GM23338 (cell line): ENCODE data around the gene TRIM72. TPM values are rescaled to one million over a fixed set of nuclear protein-coding genes. Genes with fewer than 3 reads are reported as not detected.

Experiments
- ATAC-seq: fragments of 200-7000 bp; cut with Tn5 transposase; 3 replicates; pipeline ENCODE4 v1.9.1; 2020
- DNase-seq: peaks from one replicate; pipeline ENCODE4 v3.0.0-alpha.2; 2015; ENCODE audit warnings: low spot score
- H2AFZ ChIP-seq: fragments of 200-600 bp; sonication (generic); 2 replicates; pipeline ENCODE4 v1.8.0; 2016; ENCODE audit warnings: antibody characterized with exemption, mild to moderate bottlenecking, moderate library complexity
- H3F3A ChIP-seq: fragments of 200-600 bp; sonication (generic); replicated peaks from 2 replicates; pipeline ENCODE4 v1.8.0; 2017; ENCODE audit warnings: antibody characterized with exemption, mixed run types, low read depth
- H3K27ac ChIP-seq: fragments of 200-600 bp; sonication (generic); 2 replicates; pipeline ENCODE4 v1.6.1; 2016; ENCODE audit warnings: low read depth
- H3K27me3 ChIP-seq: fragments of 200-600 bp; sonication (generic); 2 replicates; pipeline ENCODE4 v1.8.0; 2016; ENCODE audit warnings: mild to moderate bottlenecking, mixed run types, moderate library complexity; ENCODE audit not compliant: insufficient read depth
- H3K36me3 ChIP-seq: fragments of 200-600 bp; sonication (generic); 2 replicates; pipeline ENCODE4 v1.8.0; 2016; ENCODE audit warnings: mild to moderate bottlenecking; ENCODE audit not compliant: insufficient read depth
- H3K4me1 ChIP-seq: fragments of 200-600 bp; sonication (generic); 2 replicates; pipeline ENCODE4 v1.8.0; 2016; ENCODE audit warnings: mild to moderate bottlenecking, moderate library complexity; ENCODE audit not compliant: insufficient read depth
- H3K4me2 ChIP-seq: fragments of 200-600 bp; sonication (generic); 2 replicates; pipeline ENCODE4 v1.7.1; 2017; ENCODE audit warnings: mixed run types
- H3K4me3 ChIP-seq: fragments of 200-600 bp; sonication (generic); 2 replicates; pipeline ENCODE4 v1.6.1; 2016; ENCODE audit warnings: mixed run types
- H3K79me2 ChIP-seq: fragments of 200-600 bp; sonication (generic); replicated peaks from 2 replicates; pipeline ENCODE4 v1.8.0; 2017; ENCODE audit warnings: mild to moderate bottlenecking; ENCODE audit not compliant: insufficient read depth
- H3K9me2 ChIP-seq: fragments of 200-600 bp; sonication (generic); 2 replicates; pipeline ENCODE4 v1.8.0; 2017; ENCODE audit not compliant: insufficient read depth
- H4K20me1 ChIP-seq: fragments of 200-600 bp; sonication (generic); replicated peaks from 2 replicates; pipeline ENCODE4 v1.8.0; 2017; ENCODE audit warnings: mild to moderate bottlenecking; ENCODE audit not compliant: insufficient read depth
- H3K27ac Mint-ChIP-seq: 2 replicates; pipeline ENCODE4 v1.8.0; 2020; ENCODE audit warnings: inconsistent platforms, mild to moderate bottlenecking, moderate library complexity, mixed read lengths
- H3K27me3 Mint-ChIP-seq: 3 replicates; pipeline ENCODE4 v1.8.0; 2022; ENCODE audit warnings: low read depth, mild to moderate bottlenecking, moderate library complexity, mixed read lengths, inconsistent platforms; ENCODE audit not compliant: insufficient read depth, poor library complexity
- H3K36me3 Mint-ChIP-seq: 3 replicates; pipeline ENCODE4 v1.8.0; 2021; ENCODE audit warnings: low read depth, mild to moderate bottlenecking, inconsistent platforms, moderate library complexity, mixed read lengths
- H3K4me1 Mint-ChIP-seq: 3 replicates; pipeline ENCODE4 v1.8.0; 2020; ENCODE audit warnings: mild to moderate bottlenecking, inconsistent platforms, mixed read lengths
- H3K4me3 Mint-ChIP-seq: 3 replicates; pipeline ENCODE4 v1.8.0; 2021; ENCODE audit warnings: moderate library complexity, mild to moderate bottlenecking, inconsistent platforms, mixed read lengths
- H3K9me3 Mint-ChIP-seq: 3 replicates; pipeline ENCODE4 v1.8.0; 2020; ENCODE audit warnings: moderate library complexity, mild to moderate bottlenecking, inconsistent platforms, mixed read lengths
- EZH2 ChIP-seq: fragments of 200-600 bp; sonication (generic); IDR thresholded peaks from one replicate; pipeline ENCODE4 v1.8.0; 2017; ENCODE audit warnings: antibody characterized with exemption, mild to moderate bottlenecking, low read depth; ENCODE audit not compliant: unreplicated experiment
- ZNF331 ChIP-seq: fragments of 250-450 bp; sonication (Bioruptor Pico); IDR thresholded peaks from 2 replicates; pipeline ENCODE4 v1.5.0; 2020; ENCODE audit warnings: low read depth, mild to moderate bottlenecking, moderate library complexity
- polyA plus RNA-seq: library from polyadenylated mRNA; unstranded; fragments of >200 nt; fragmentation: Nextera tagmentation; extraction: Ambion mirVana; gene quantifications from 2 replicates; pipeline ENCODE4 v1.2.1, GENCODE V29; 2016
- total RNA-seq: library from RNA; depleted of rRNA; stranded (reverse); fragments of >200 nt; shearing (Covaris generic); gene quantifications from 2 replicates; pipeline ENCODE4 v1.2.3, GENCODE V29; 2014
- TF ChIP-seq, protein P1 (sequence below): IDR thresholded peaks from 2 replicates; pipeline ENCODE4 v1.6.1; 2016; ENCODE audit warnings: antibody characterized with exemption
- TF ChIP-seq, protein P2 (sequence below): fragments of 250-450 bp; sonication (Bioruptor Pico); IDR thresholded peaks from 2 replicates; pipeline ENCODE4 v1.5.0; 2020; ENCODE audit warnings: mild to moderate bottlenecking, moderate library complexity

Gene TRIM72
- total and polyA plus RNA-seq, 2 experiments from 2014 or later, result 0.81 to 1.3 TPM

DNA sequence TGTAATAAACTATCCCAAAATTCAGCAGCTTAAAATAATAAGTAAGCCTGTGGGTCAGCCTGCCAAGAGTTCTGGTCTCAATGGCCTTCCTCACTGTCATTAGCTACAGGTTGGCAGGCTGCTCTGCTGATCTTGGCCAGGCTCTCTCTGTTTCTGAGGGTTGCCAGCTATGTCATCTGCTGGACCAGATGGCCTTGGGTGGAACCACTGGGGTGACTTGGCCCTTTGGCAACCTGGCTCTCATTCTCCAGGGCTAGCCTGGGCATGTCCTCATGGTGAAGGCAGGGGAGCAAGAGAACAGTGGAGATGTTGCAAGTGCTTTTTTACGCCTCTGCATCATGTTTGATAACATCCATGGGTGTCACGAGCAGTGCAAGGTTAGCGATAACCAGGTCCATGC lies 59.8 kb downstream of the TRIM72 start:
- no peaks in the 10 kb centered on the region for H3K9me3 Mint-ChIP-seq
- peaks cover 11% of the 10 kb centered on the region for H3K27me3 Mint-ChIP-seq
- Histone ChIP-seq H3K27me3 (no peaks in the 10 kb centered on the region), H3K36me3 (no peaks in the 10 kb centered on the region), H3K4me1 (no peaks in the 10 kb centered on the region), H3F3A (no peaks in the 10 kb centered on the region), H4K20me1 (no peaks in the 10 kb centered on the region), H3K9me2 (0 out of 2 replicates have a peak, but pooled peaks cover 3% of the 10 kb centered on the region), H3K27ac (no peak overlapping the region), H3K79me2 (no peaks in the 10 kb centered on the region), H3K4me2 (no peak overlapping the region), H2AFZ (peak overlapping the region; percentile 91), H3K4me3 (no peak overlapping the region)
- no peak overlapping the region for H3K27ac Mint-ChIP-seq
- DNase-seq, result no peak
- peaks cover 10% of the 10 kb centered on the region for H3K4me1 Mint-ChIP-seq
- no peak overlapping the region for H3K4me3 Mint-ChIP-seq
- ATAC-seq, result no peak
- H3K36me3 Mint-ChIP-seq, result no peaks in the 10 kb centered on the region
- TF ChIP-seq, protein P1, sequence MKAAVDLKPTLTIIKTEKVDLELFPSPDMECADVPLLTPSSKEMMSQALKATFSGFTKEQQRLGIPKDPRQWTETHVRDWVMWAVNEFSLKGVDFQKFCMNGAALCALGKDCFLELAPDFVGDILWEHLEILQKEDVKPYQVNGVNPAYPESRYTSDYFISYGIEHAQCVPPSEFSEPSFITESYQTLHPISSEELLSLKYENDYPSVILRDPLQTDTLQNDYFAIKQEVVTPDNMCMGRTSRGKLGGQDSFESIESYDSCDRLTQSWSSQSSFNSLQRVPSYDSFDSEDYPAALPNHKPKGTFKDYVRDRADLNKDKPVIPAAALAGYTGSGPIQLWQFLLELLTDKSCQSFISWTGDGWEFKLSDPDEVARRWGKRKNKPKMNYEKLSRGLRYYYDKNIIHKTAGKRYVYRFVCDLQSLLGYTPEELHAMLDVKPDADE, result no peak
- TF ChIP-seq EZH2, result no peak
- TF ChIP-seq, protein P2, sequence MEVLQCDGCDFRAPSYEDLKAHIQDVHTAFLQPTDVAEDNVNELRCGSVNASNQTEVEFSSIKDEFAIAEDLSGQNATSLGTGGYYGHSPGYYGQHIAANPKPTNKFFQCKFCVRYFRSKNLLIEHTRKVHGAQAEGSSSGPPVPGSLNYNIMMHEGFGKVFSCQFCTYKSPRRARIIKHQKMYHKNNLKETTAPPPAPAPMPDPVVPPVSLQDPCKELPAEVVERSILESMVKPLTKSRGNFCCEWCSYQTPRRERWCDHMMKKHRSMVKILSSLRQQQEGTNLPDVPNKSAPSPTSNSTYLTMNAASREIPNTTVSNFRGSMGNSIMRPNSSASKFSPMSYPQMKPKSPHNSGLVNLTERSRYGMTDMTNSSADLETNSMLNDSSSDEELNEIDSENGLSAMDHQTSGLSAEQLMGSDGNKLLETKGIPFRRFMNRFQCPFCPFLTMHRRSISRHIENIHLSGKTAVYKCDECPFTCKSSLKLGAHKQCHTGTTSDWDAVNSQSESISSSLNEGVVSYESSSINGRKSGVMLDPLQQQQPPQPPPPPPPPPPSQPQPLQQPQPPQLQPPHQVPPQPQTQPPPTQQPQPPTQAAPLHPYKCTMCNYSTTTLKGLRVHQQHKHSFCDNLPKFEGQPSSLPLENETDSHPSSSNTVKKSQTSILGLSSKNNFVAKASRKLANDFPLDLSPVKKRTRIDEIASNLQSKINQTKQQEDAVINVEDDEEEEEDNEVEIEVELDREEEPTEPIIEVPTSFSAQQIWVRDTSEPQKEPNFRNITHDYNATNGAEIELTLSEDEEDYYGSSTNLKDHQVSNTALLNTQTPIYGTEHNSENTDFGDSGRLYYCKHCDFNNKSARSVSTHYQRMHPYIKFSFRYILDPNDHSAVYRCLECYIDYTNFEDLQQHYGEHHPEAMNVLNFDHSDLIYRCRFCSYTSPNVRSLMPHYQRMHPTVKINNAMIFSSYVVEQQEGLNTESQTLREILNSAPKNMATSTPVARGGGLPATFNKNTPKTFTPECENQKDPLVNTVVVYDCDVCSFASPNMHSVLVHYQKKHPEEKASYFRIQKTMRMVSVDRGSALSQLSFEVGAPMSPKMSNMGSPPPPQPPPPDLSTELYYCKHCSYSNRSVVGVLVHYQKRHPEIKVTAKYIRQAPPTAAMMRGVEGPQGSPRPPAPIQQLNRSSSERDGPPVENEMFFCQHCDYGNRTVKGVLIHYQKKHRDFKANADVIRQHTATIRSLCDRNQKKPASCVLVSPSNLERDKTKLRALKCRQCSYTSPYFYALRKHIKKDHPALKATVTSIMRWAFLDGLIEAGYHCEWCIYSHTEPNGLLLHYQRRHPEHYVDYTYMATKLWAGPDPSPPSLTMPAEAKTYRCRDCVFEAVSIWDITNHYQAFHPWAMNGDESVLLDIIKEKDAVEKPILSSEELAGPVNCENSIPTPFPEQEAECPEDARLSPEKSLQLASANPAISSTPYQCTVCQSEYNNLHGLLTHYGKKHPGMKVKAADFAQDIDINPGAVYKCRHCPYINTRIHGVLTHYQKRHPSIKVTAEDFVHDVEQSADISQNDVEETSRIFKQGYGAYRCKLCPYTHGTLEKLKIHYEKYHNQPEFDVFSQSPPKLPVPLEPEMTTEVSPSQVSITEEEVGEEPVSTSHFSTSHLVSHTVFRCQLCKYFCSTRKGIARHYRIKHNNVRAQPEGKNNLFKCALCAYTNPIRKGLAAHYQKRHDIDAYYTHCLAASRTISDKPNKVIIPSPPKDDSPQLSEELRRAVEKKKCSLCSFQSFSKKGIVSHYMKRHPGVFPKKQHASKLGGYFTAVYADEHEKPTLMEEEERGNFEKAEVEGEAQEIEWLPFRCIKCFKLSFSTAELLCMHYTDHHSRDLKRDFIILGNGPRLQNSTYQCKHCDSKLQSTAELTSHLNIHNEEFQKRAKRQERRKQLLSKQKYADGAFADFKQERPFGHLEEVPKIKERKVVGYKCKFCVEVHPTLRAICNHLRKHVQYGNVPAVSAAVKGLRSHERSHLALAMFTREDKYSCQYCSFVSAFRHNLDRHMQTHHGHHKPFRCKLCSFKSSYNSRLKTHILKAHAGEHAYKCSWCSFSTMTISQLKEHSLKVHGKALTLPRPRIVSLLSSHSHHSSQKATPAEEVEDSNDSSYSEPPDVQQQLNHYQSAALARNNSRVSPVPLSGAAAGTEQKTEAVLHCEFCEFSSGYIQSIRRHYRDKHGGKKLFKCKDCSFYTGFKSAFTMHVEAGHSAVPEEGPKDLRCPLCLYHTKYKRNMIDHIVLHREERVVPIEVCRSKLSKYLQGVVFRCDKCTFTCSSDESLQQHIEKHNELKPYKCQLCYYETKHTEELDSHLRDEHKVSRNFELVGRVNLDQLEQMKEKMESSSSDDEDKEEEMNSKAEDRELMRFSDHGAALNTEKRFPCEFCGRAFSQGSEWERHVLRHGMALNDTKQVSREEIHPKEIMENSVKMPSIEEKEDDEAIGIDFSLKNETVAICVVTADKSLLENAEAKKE (CRISPR knock-in tag), result no peak
- no peak for TF ChIP-seq ZNF331 (CRISPR knock-in tag)
